Kidney (tissue), 14 donors: ENCODE results near the gene C20orf204. TPM values are rescaled to one million over a fixed set of nuclear protein-coding genes. Genes with fewer than 3 reads are reported as not detected.
A peak's percentile ranks its signal among the peaks of the same experiment; 100 is the strongest.

Source experiments
- DNase-seq, 5 donors: peaks; one replicate each; pipeline ENCODE4 v3.0.0-alpha.2; 2013 to 2020
- FAIRE-seq: peaks from 2 replicates; lab custom pipeline; 2012; peaks lifted over from hg19 to GRCh38; lab: Jason Lieb, UNC
- H3K27ac ChIP-seq, 2 donors: one replicate each; pipeline ENCODE4 v1.7.0; 2013; ENCODE audit warnings: low read depth in 2 of 2, low read length in 2 of 2, inconsistent platforms in 1 of 2
- H3K27me3 ChIP-seq: one replicate; pipeline ENCODE4 v1.7.1; 2013; ENCODE audit warnings: low read length, inconsistent platforms; ENCODE audit not compliant: control insufficient read depth, insufficient read depth
- H3K36me3 ChIP-seq, 3 donors: one replicate each; pipeline versions ENCODE4 v1.7.0 to v1.7.1; 2013; ENCODE audit warnings: low read length in 3 of 3, control low read depth in 1 of 3, inconsistent platforms in 1 of 3; ENCODE audit not compliant: insufficient read depth in 3 of 3, control insufficient read depth in 2 of 3
- H3K4me1 ChIP-seq, 3 donors: one replicate each; pipeline versions ENCODE4 v1.7.0 to v1.7.1; 2013; ENCODE audit warnings: low read length in 3 of 3, inconsistent platforms in 1 of 3, low read depth in 1 of 3; ENCODE audit not compliant: control insufficient read depth in 2 of 3, insufficient read depth in 2 of 3
- H3K4me3 ChIP-seq, 3 donors: one replicate each; pipeline versions ENCODE4 v1.7.0 to v1.8.1; 2013; ENCODE audit warnings: low read length in 3 of 3, control low read depth in 1 of 3, inconsistent platforms in 1 of 3
- H3K9ac ChIP-seq, 3 donors: one replicate each; pipeline versions ENCODE4 v1.7.0 to v1.7.1; 2013; ENCODE audit warnings: low read length in 3 of 3, control low read depth in 1 of 3, inconsistent platforms in 1 of 3
- H3K9me3 ChIP-seq, 3 donors: one replicate each; pipeline versions ENCODE4 v1.7.0 to v1.7.1; 2013; ENCODE audit warnings: low read length in 3 of 3, control low read depth in 1 of 3, inconsistent platforms in 1 of 3; ENCODE audit not compliant: control insufficient read depth in 2 of 3, insufficient read depth in 1 of 3
- intact Hi-C: fragments of 100-400 bp; cut with DNase I; formaldehyde crosslinking; loops from one replicate; pipeline ENCODE4 v1.11.1; 2022
- polyA plus RNA-seq: library from polyadenylated mRNA; stranded (reverse); fragments of 350-450 nt; fragmentation: Illumina TruSeq; extraction: RNeasy Lipid Tissue Mini Kit (QIAGEN cat#74804); gene quantifications from one replicate; pipeline ENCODE4 v1.2.3, GENCODE V29; 2014; ENCODE audit warnings: low read depth, low replicate concordance; ENCODE audit not compliant: insufficient read depth
- total RNA-seq: library from RNA; stranded (reverse); fragmentation: NEBNext Ultra II Directional; extraction: Animal tissue kit (Norgen Biotek cat#: 25700); gene quantifications from one replicate; pipeline ENCODE4 v1.2.1, GENCODE V29; 2021
- TF ChIP-seq, protein P1 (sequence below): IDR thresholded peaks from 3 replicates; pipeline ENCODE4 v1.5.1; 2012; ENCODE audit warnings: mild to moderate bottlenecking, moderate library complexity, borderline replicate concordance; ENCODE audit not compliant: insufficient read depth; ENCODE audit errors: extremely low read depth
- donor health status: control.
- donor health status: control.
- donor health status: control.
- donor health status: control.
- donor health status: control.
- donor health status: DM: yes; HTN: yes; CAD: no.
- donor health status: Normal renal cell carcinoma (clear cell type).

Gene C20orf204
- total and polyA plus RNA-seq, 2 donors from 2014 or later, result 0.75 to 2.4 TPM

- intact Hi-C loops, result loop anchor here (5.0 kb wide), 1 partner anchor 436 kb away; no protein-coding TSS in a partner anchor
- H3K4me1 ChIP-seq, result peaks cover 0 to 22% (median 0%) of the 10 kb centered on the region in 3 donors
- DNase-seq (no peak), FAIRE-seq (no peak)
- TF ChIP-seq, protein P1, sequence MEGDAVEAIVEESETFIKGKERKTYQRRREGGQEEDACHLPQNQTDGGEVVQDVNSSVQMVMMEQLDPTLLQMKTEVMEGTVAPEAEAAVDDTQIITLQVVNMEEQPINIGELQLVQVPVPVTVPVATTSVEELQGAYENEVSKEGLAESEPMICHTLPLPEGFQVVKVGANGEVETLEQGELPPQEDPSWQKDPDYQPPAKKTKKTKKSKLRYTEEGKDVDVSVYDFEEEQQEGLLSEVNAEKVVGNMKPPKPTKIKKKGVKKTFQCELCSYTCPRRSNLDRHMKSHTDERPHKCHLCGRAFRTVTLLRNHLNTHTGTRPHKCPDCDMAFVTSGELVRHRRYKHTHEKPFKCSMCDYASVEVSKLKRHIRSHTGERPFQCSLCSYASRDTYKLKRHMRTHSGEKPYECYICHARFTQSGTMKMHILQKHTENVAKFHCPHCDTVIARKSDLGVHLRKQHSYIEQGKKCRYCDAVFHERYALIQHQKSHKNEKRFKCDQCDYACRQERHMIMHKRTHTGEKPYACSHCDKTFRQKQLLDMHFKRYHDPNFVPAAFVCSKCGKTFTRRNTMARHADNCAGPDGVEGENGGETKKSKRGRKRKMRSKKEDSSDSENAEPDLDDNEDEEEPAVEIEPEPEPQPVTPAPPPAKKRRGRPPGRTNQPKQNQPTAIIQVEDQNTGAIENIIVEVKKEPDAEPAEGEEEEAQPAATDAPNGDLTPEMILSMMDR, result no peak
- H3K36me3 ChIP-seq, result no peaks in the 10 kb centered on the region
- no peak overlapping the region for H3K9ac ChIP-seq
- no peaks in the 10 kb centered on the region for H3K9me3 ChIP-seq
- no peak overlapping the region for H3K27ac ChIP-seq
- H3K4me3 ChIP-seq, result no peak overlapping the region
- H3K27me3 ChIP-seq, result no peaks in the 10 kb centered on the region
Measured at GRCh38 chr20:64058536-64058935, 22.6 kb downstream of the C20orf204 start.

DNA sequence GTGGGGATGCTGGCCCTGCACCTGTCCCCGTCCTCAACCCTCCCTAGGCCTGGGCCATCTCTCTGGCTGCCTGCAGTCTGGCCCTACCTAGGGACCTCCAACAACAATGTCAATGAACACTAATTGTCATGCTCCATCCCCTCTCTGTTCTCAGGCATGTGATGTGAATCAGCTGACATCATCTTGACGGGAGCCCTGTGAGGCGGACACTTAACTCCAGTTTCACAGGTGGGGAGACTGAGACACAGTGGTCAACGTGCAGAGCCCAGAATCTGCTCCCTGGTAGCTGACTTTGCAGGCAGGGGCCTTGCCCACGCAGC, 26.3 kb downstream of the C20orf204 start:
- peaks cover 0 to 19% (median 6%) of the 10 kb centered on the region in 3 donors for H3K4me1 ChIP-seq
- H3K36me3 ChIP-seq, result no peaks in the 10 kb centered on the region
- intact Hi-C loops, result no loop called here
- DNase-seq (peak in 1 of 5 donors; percentile 53), FAIRE-seq (no peak)
- no peaks in the 10 kb centered on the region for H3K9me3 ChIP-seq
- TF ChIP-seq, protein P1, result no peak
- peak overlapping the region; percentile 65 to 78 for H3K27ac ChIP-seq
- H3K4me3 ChIP-seq, result peak overlapping the region in 2 of 3 donors; percentile 58 to 74
- peak overlapping the region in 2 of 3 donors; percentile 41 to 73 for H3K9ac ChIP-seq
- no peaks in the 10 kb centered on the region for H3K27me3 ChIP-seq

DNA sequence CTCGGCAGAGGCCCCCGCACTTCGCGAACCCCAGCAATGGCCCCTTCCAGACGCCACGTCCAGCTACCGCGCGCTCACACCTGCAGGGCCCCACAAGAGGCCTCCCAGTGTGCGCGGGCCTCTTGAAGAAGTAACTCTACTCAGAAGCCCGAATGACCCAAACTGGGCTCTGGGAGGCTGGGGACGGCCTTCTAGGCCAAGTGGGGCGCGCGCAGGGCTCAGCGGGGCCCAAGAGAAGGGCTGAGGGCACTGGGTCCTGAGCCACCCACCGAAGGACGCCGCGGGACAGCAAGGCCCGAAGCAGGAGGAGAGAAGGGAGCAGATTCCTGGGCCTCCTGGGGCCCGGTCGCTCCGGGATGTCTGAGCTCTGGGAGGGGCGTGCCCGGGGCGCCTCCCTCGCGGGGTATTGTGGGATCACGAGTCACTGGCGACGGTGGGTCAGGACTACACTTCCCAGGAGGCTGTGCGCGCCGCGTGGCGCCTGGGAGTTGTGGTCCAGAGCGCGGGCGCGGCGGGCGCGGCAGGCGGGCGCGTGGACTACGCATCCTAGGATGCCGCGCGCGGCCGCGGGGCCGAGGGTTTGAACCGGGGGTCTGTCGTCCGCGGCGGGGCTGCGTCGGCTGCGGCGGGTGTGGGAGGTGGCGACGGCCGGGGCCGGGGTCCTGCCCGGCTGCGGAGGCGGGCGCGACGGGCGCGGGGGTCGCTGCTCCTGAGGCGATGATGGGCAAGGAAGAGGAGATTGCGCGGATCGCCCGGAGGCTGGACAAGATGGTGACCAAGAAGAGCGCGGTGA, 26.8 kb downstream of the C20orf204 start, which contains the start of gene TCEA2:
Gene TCEA2 (plus strand): TSS at position 603 of the 793 bp plus-strand sequence. CDS start 115 bp downstream, at position 718.
- H3K4me3 ChIP-seq, result peak within 1 kb of the TSS; percentile 58 to 74 (median 61)
- H3K36me3 ChIP-seq, result no peaks in the 10 kb centered on the region
- intact Hi-C loops, result no loop called here
- peak; percentile 98 to 99 (median 98) for DNase-seq
- no peaks in the 10 kb centered on the region for H3K9me3 ChIP-seq
- FAIRE-seq, result no peak
- TF ChIP-seq, protein P1, result no peak
- peak within 1 kb of the TSS; percentile 23 to 75 (median 41) for H3K9ac ChIP-seq
- peaks cover 0 to 18% (median 6%) of the 10 kb centered on the region in 3 donors for H3K4me1 ChIP-seq
- no peaks in the 10 kb centered on the region for H3K27me3 ChIP-seq
- peak within 1 kb of the TSS; percentile 65 to 78 for H3K27ac ChIP-seq
